G401 (cell line): Measurements from ENCODE around the gene BRPF1. TPM values are rescaled to one million over a fixed set of nuclear protein-coding genes. Genes with fewer than 3 reads are reported as not detected.

Experiments
- DNase-seq: peaks from one replicate; pipeline ENCODE4 v3.0.0-alpha.2; 2015; ENCODE audit warnings: low spot score
- in situ Hi-C: cut with HindIII; loops from 2 replicates; pipeline ENCODE4 v1.10.0; 2016; ENCODE audit warnings: low sequenced_read_pairs, mixed read lengths
- total RNA-seq: library from RNA; depleted of rRNA; stranded (reverse); fragments of >200 nt; shearing (Covaris generic); gene quantifications from 2 replicates; pipeline ENCODE4 v1.2.3, GENCODE V29; 2014

BRPF1 gene
- total RNA-seq, 1 experiment from 2014 or later, result 23.7 TPM

DNA sequence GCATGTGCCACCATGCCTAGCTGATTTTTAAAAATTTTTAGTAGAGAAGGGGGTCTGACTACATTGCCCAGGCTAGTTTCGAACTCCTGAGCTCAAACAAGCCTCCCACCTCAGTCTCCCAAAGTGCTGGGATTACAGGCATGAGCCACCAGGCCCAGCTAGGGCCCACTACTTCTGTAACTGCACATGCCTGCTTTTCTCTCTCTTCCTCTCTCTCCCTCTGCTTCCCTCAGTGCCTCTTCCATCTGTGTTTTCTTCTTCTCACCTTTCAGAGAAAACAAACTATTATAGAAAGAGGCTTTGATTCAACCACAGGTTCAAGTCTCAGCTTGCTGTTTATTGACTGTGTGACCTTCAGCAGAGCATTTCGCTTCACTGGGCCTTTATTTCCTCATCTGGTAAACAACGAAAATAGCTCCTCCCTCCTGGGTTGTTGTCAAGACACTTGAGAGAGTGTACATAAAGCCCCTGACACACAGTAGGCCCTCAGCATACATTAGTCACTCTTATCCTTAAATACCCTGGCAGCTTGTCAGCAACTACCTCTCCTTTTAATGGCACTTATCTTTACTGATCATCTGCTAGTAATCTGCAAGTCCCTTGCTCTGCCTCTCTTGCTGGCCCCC, 50.6 kb downstream of the BRPF1 start:
- in situ Hi-C loops, result no loop called here
- DNase-seq, result no peak

DNA sequence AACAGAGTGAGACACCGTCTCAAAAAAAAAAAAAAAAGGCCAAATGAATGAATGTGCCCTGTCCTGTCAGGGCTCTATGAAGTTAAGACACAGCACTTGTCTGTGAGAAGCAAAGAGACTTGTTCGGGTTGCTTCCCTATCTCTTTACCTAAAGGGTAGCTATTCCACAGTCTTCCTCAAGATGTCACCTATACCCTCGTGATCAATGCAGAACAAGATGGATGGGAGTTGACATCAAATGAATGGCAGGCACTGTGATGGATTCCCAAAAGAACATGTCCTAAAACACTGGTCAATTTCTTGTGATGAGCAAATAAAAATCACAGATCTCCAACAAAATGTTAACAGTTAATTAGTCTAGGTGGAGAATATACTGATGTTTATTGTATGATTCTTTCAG, 51.2 kb downstream of the BRPF1 start:
- in situ Hi-C loops, result no loop called here
- DNase-seq, result no peak

DNA sequence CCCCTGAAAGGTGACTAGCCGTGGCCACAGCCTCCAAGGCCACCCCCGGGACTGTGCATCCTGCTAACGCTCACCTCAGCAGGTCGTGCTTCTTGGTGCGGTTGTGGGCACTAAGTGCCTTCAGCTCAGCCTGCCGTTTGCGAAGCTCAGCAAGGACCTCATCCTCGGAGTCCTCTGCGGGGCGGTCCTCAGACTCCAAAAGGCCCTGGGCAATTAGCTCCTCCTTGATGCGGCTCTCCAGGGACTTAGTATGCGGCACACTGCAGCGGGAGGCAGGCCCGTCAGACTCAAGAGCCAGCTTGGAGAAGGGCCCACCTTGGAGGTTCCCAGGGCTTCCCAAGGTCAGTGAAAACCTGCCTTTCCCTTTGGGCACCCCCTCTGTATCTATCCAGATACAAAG, 52.4 kb downstream of the BRPF1 start:
- in situ Hi-C loops, result no loop called here

DNA sequence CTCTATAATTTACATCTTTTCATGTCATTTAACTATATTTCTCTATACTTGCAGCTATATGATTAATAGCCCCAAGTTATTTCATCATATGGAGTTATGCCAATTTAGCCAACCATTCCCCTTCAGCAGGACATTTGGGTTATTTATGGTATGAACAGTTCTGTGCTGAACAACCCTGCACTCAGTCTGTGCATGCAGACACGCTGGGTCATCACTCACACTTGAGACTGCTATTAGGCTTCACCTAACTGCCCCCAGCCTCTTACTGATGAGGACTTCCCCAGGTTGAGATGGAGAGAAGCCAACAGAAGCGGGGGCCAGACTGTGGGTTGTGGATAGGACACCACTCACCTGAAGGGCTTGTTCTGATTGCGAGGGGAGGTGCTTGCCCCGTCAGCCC, 53.4 kb downstream of the BRPF1 start:
- in situ Hi-C loops, result no loop called here
- no peak for DNase-seq

More for the DNA sequence above, 52.4 kb downstream of the BRPF1 start:
- DNase-seq, result no peak

DNA sequence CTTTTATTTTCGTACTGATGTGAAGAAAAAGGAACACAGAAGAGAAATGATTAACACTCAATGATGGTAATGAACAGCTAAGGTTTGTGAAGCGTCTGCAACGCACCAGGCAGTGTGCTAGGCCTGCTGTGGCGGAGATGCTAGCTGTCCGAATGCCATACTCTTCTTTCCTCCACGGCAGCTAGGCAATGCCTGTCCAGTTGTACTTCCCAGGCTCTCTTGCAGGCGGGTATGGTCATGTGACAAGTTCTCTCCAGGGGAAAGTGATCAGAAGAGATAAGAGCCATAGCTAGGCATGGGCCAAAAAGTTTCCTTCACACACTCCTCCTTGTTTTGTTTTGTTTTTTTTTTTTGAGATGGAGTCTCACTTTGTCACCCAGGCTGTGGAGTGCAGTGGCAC, 54.1 kb downstream of the BRPF1 start:
- DNase-seq, result no peak
- in situ Hi-C loops, result no loop called here

DNA sequence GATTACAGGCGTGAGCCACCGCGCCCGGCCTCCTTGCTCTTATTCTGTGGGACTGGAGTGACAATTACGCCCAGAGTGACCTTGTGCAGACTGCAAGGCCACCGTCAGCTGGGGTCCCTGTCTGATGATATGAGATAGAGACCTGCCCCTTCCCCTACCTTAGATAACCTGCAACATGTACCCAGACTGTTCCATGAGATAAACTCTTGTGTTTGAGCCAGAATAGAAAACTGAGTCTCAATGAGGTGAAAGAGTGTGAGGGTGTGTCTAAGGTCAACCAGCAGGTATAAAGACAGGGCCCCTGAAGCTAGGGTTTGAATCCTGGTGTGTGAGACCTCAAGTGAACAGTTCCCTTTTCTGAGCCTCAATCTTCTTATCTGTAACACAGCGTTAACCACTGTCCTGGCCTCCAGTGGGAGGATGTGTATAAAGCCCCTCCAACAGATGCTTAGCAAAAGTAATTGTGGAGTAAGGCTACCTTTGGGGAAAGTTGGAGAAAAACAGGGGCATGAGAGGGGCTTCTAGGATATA, 54.7 kb downstream of the BRPF1 start:
- DNase-seq, result no peak

DNA sequence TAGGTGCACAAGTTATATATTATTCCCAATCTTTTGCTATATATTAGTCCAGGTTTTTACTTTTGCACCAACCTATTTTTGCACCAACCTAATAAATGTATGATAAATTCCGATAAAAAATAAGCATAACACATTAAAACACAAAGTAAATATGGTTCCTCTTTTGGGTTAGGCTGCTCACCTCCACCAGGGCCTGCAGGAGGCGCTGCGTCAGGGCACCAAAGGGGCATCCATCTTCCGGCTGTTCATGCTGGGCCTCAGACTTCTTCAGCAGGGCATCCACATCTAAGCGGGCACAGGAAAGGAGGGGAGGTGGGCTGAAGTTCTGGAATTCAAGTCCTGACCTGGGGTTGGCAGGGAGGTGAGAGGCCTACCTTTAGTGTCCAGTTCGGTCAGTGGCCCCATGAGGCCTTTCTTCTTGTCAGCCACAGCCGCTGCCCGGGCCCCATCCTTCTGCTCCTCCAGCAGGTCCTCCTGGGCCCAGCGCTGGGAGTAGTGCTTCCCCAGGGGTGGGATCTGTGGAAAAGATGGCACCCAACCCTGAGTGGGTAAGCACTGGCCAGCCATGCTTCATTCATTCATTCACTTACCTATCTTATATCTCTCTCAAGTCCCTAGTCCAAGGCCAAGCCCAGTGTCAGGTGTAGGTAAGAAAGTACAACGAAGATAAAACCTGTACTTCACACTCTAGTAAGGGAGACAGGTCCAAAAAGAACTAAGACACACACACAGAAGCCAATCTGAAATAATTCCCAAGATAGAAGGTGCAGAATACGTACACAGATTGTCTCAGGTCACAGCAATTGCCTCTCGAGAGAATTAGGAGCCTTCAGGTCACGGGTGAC, 55.5 kb downstream of the BRPF1 start:
- DNase-seq, result no peak
- in situ Hi-C loops, result no loop called here

More for the DNA sequence above, 54.7 kb downstream of the BRPF1 start:
- in situ Hi-C loops, result no loop called here

DNA sequence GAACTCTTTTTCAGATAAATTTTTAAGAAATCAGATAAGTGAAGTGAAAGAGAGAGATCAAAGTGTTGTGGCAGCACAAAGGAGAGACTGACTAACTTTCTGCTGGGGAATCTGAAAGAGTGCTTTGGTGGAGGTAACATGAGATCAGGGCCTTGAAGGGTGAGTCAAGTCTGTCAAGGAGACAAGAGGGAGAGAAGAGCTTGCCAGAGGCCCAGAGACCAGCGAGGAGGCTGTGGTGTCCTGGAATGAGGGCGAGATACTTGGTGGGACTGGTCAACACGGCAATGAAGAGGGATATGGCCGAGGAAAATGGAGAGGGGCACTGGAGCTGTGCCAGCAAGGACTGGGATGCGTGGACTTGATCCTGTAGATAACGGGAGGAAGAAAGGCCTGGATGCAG, 56.2 kb downstream of the BRPF1 start:
- in situ Hi-C loops, result no loop called here
- no peak for DNase-seq

DNA sequence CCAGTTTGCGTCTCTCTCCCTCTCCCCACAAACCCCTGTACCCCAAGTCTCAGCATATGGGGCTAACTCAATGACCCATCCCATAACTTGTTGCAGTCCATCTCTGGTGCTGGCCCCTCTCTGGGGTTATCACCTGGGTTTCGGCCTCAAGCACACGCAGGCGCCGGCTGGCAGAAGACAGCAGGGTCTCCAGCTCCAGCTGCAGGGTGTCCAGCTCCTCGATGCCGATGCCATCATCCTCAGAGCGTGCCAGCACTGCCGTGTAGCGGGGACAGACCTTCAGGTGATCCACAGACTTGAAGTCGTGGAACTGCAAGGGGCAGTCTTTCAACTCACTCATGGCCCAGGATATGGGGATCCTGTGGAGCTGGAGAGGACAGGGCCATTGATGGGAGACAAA, 59.6 kb downstream of the BRPF1 start:
- in situ Hi-C loops, result no loop called here
- no peak for DNase-seq

DNA sequence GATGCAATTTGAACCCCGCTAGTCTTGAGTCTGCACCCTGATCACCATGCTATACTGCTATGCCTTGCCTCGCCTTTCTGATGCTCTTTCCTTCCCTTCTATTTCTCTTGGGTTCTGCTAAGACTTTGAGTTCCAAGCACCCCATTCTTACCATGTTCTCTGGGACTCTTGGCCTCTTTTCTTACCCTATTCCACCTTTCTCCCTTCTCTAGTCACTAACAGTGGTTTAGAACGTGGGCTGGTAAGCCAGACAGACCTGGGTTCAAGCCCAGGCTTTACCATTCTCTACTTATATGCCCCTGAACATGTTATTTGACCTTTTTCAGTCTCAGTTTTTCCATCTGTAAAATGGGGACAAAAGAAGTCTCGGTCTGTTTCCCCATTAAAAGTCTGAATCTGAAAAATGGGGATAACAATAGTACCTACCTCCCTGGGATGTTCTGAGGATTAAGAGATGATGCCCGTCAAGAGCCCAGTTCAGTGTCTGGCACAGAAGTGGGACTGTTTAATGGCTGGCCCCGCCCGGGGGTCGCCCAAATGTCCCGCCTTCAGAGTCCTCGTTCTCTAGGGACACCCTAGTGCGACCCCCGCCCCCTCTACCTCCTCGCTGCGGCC, 60.4 kb downstream of the BRPF1 start:
- DNase-seq, result no peak
- in situ Hi-C loops, result no loop called here

DNA sequence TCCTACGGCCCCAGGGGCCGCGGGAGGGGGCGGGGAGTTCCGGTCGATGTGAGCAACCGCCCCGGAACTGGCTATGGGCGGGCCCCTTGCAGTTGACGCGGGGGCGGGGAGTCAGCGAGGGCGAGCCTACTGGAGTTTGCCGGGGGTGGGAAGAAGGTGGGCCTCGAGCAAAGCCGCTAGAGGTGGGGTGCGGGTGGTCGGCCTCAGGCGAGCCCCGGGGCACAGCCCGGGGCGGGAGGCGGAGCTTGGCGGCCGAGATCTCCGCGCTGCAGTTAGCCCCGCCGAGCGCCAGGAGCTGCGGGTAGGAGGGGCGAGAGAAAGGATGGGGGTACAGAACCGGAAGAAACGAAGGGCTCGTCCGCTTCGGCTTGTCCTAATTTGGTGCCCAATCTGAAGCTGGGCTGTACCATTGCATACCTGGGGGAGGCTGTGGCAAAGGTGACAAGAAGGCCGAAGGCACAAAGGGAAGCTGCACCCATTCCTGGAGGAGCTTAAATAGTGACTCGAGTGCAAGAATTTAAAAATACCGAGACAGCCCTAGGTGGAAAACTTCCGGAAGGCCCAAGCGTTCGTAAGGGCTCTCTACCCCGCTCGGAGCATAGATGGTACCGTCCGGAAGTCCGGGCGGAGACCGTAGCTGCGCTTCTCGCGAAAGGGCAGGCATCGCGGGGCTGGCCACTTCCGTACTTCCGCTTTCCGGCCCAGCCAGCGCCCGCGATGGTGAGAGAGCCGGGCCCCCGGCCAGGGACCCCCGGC, 61.0 kb downstream of the BRPF1 start, which contains the start of the genes ARPC4 and TADA3:
ARPC4 (plus strand) TSS at position 678 of the 756 bp plus-strand sequence; CDS start at position 718, 40 bp downstream.
TADA3 (minus strand) TSS at position 69 of the 756 bp plus-strand sequence. CDS start 1,007 bp downstream, outside the sequence.
- DNase-seq, result peak; percentile 96
- in situ Hi-C loops, result no loop called here

DNA sequence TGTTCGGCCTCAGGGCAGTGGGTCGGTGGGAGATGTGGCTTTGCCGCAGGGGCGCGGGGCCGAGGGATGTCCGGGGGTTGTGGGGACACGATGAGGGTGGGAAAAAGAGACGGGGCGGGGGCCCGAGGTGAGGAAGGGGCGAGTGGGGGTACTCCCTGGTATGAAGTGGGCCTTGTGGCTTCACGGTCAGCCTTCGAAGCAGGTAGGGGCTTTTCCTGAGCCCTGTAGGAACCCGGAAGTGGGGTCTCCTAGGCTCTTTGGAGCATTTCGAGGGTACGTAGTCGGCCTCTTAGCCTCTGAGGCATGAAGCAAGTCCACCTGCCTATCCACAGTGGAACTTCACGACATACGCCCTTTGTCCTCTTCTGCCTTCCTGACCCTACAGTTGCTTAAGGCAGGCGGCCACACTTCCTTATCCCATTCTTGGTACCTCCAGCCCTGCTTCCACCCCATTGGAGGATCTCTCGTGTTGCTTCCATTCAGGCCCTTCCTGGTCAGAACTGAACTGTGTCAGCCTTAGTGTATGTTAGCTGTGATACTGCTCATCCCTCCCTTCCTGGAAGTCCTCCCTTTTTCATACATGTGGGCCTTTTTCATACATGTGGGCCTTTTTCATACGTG, 61.7 kb downstream of the BRPF1 start:
- in situ Hi-C loops, result no loop called here
- DNase-seq, result peak; percentile 25

DNA sequence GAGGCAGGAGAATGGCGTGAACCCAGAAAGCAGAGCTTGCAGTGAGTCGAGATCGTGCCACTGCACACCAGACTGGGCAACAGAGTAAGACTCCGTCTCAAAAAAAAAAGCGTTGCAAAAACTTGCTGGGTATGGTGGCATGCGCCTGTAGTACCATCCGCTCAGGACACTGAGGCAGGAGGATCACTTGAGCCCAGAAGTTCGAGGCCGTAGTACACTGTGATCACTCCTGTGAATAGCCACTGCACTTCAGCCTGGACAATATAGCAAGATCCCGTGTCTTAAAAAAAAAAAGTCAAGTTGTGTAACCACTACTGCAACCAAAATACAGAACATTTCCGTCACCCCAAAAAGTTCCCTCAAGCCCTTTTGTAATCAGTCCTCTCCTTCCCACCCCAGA, 62.9 kb downstream of the BRPF1 start:
- DNase-seq, result no peak
- in situ Hi-C loops, result no loop called here

DNA sequence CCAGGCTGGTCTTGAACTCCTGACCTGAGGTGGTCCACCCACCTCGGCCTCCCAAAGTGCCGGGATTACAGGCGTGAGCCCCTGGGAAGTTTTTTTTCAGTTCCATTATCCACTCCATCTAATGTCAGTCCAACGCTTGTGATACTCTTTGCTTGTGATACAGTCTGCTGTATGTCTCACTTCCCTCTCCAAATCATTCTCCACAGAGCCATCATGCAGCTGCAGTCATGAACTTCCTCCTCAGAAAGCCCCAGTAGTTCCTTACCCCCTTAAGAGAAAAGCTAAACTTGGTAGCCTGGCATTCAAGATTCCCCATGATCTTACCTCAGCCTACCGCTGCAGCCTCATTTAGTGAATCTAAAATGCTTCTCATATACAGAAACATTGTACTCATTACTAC, 63.7 kb downstream of the BRPF1 start:
- in situ Hi-C loops, result no loop called here
- DNase-seq, result no peak

DNA sequence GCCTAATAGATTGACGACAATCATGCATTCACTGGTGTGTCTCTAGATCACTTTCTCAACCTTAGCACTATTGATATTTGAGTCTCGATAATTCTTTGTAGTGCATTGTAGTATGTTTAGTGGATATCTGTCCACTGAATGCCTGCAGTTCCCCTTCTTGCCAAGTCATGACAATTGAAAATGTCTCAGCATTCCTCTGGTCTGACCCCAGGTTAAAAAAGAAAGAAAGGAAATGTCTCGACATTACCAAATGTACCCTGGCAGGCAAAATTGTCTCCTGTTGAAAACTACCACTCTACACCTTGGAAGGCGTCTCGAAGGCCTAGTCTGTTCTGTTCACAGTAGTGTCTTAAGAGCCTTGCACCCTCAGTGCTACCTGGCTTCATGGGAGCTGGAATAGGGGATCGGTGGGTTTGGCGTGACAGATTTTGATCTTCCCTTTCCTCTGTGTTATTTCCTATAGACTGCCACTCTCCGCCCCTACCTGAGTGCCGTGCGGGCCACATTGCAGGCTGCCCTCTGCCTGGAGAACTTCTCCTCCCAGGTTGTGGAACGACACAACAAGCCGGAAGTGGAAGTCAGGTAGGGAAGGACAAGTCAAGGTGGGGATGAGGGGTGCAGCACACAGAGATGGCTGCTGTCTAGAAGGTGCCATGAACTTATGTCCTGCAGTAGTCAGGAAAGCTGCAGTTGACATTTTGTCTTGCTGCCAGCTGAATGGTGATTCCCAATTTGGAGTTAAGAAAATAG, 65.8 kb downstream of the BRPF1 start:
- in situ Hi-C loops, result no loop called here
- DNase-seq, result no peak
